HCT116 (cell line): Measurements from ENCODE around the gene ZNF473. TPM values are rescaled to one million over a fixed set of nuclear protein-coding genes. Genes with fewer than 3 reads are reported as not detected.

Experiments
- ATAC-seq: fragments of 200-7000 bp; cut with Tn5 transposase; 2 replicates; pipeline ENCODE4 v1.9.1; 2020; ENCODE audit warnings: mild to moderate bottlenecking, moderate library complexity
- BruUV-seq: library from RNA; stranded (reverse); fragments of 400-500 nt; replicated peaks from 2 replicates; lab custom pipeline; 2021; lab: Mats Ljungman, UMichigan
- CTCF ChIA-PET: fragments of 300-600 bp; sonication (Branson Sonifier 250); formaldehyde crosslinking; loops from one replicate; lab custom pipeline; 2021; ENCODE audit warnings: antibody characterized with exemption; lab: Charles Lee
- POLR2A ChIA-PET: fragments of 300-600, 350-600 bp; sonication (Branson Sonifier 250); formaldehyde crosslinking; loops from one replicate; lab custom pipeline; 2021; ENCODE audit warnings: antibody characterized with exemption; lab: Charles Lee
- RAD21 ChIA-PET, 2 experiments: fragments of 300-600 bp; sonication (Branson Sonifier 250); formaldehyde crosslinking; loops; one replicate each; lab custom pipeline; 2023; ENCODE audit warnings: low total read pairs in 2 of 2; ENCODE audit not compliant: uncharacterized antibody in 2 of 2, unreplicated experiment in 2 of 2, low non-redundant PET in 1 of 2; lab: Charles Lee
- DNase-seq: peaks from one replicate; pipeline ENCODE4 v3.0.0-alpha.2; 2010; ENCODE audit warnings: low read depth, low spot score
- H2AFZ ChIP-seq: fragments of 200-600 bp; shearing (Covaris generic), sonication (generic); 2 replicates; pipeline ENCODE4 v1.6.1; 2017; ENCODE audit warnings: low read depth, mixed run types, mixed read lengths, antibody characterized with exemption, low read length; ENCODE audit not compliant: poor library complexity, severe bottlenecking
- H3K27ac ChIP-seq: 2 replicates; pipeline ENCODE4 v1.5.1; 2012; ENCODE audit warnings: low read depth, low read length
- H3K27me3 ChIP-seq: fragments of 200-600 bp; sonication (generic); 2 replicates; pipeline ENCODE4 v1.6.1; 2016; ENCODE audit warnings: mixed run types, low read length, mixed read lengths; ENCODE audit not compliant: insufficient read depth
- H3K36me3 ChIP-seq, 2 experiments: fragments of 200-500 bp in 1 of 2; fragments of 200-600 bp in 1 of 2; sonication (Bioruptor generic) in 1 of 2; sonication (generic) in 1 of 2; 2 replicates each; pipeline versions ENCODE4 v1.5.1 to v1.6.1; 2014 to 2016; ENCODE audit warnings: low read length in 2 of 2, inconsistent platforms in 1 of 2, mixed read lengths in 1 of 2, mixed run types in 1 of 2; ENCODE audit not compliant: insufficient read depth in 2 of 2, control insufficient read depth in 1 of 2
- H3K4me1 ChIP-seq, 2 experiments: fragments of 200-600 bp in 1 of 2; sonication (generic) in 1 of 2; 2 replicates each; pipeline versions ENCODE4 v1.5.1 to v1.6.1; 2012 to 2017; ENCODE audit warnings: low read length in 2 of 2, inconsistent platforms in 1 of 2, mild to moderate bottlenecking in 1 of 2, mixed read lengths in 1 of 2, mixed run types in 1 of 2, moderate library complexity in 1 of 2; ENCODE audit not compliant: insufficient read depth in 2 of 2, control insufficient read depth in 1 of 2
- H3K4me2 ChIP-seq: fragments of 200-600 bp; sonication (generic); 2 replicates; pipeline ENCODE4 v1.6.1; 2017; ENCODE audit warnings: mixed run types, low read length, mixed read lengths
- H3K4me3 ChIP-seq, 2 experiments: fragments of 200-600 bp in 1 of 2; sonication (generic) in 1 of 2; replicated peaks in 1 of 2; 2 replicates each; pipeline ENCODE4 v1.5.1; 2011 to 2016; ENCODE audit warnings: low read length in 2 of 2, control low read depth in 1 of 2, low read depth in 1 of 2, mild to moderate bottlenecking in 1 of 2, mixed read lengths in 1 of 2, mixed run types in 1 of 2
- H3K79me2 ChIP-seq: fragments of 200-600 bp; sonication (generic); 2 replicates; pipeline ENCODE4 v1.6.1; 2017; ENCODE audit warnings: mild to moderate bottlenecking, mixed run types, low read length, moderate library complexity, mixed read lengths; ENCODE audit not compliant: insufficient read depth
- H3K9ac ChIP-seq: fragments of 200-600 bp; sonication (generic); 2 replicates; pipeline ENCODE4 v1.6.1; 2016; ENCODE audit warnings: low read length, mixed read lengths
- H3K9me2 ChIP-seq: fragments of 200-600 bp; sonication (generic), shearing (Covaris generic); 2 replicates; pipeline ENCODE4 v1.6.1; 2017; ENCODE audit warnings: mixed run types, mild to moderate bottlenecking, moderate library complexity; ENCODE audit not compliant: insufficient read depth
- H3K9me3 ChIP-seq, 2 experiments: fragments of 200-500 bp in 1 of 2; fragments of 200-600 bp in 1 of 2; sonication (Bioruptor generic) in 1 of 2; sonication (generic) in 1 of 2; 2 replicates each; pipeline ENCODE4 v1.6.1; 2014 to 2017; ENCODE audit warnings: low read length in 2 of 2, mixed read lengths in 2 of 2, inconsistent platforms in 1 of 2, low read depth in 1 of 2, mild to moderate bottlenecking in 1 of 2, mixed run types in 1 of 2, moderate library complexity in 1 of 2; ENCODE audit not compliant: control insufficient read depth in 1 of 2, insufficient read depth in 1 of 2
- H4K20me1 ChIP-seq: fragments of 200-600 bp; sonication (generic), shearing (Covaris generic); 2 replicates; pipeline ENCODE4 v1.6.1; 2017; ENCODE audit warnings: mixed run types, mild to moderate bottlenecking, moderate library complexity; ENCODE audit not compliant: insufficient read depth
- CEBPB ChIP-seq: IDR thresholded peaks from 2 replicates; pipeline ENCODE4 v1.6.1; 2012; ENCODE audit warnings: low read depth
- CTCF ChIP-seq, 3 experiments: fragments of 200-600 bp in 1 of 3; sonication (generic) in 1 of 3; IDR thresholded peaks in 2 of 3; conservative IDR thresholded peaks in 1 of 3; 2 replicates each; pipeline ENCODE4 v1.5.1; 2012 to 2017; ENCODE audit warnings: low read depth in 2 of 3, low read length in 2 of 3, antibody characterized with exemption in 1 of 3, borderline replicate concordance in 1 of 3, control low read depth in 1 of 3, mild to moderate bottlenecking in 1 of 3, mixed read lengths in 1 of 3, mixed run types in 1 of 3, moderate library complexity in 1 of 3; ENCODE audit not compliant: insufficient read depth in 1 of 3
- EGR1 ChIP-seq: IDR thresholded peaks from 2 replicates; pipeline ENCODE4 v1.6.1; 2012; ENCODE audit warnings: low read depth
- EZH2 ChIP-seq: fragments of 200-600 bp; sonication (generic); IDR thresholded peaks from 2 replicates; pipeline ENCODE4 v1.6.1; 2017; ENCODE audit warnings: antibody characterized with exemption, mixed run types
- MAX ChIP-seq: IDR thresholded peaks from 2 replicates; pipeline ENCODE4 v1.6.1; 2012
- POLR2AphosphoS5 ChIP-seq: IDR thresholded peaks from 2 replicates; pipeline ENCODE4 v1.6.1; 2011; ENCODE audit warnings: mild to moderate bottlenecking, low read depth, low read length, moderate library complexity
- RAD21 ChIP-seq: IDR thresholded peaks from 2 replicates; pipeline ENCODE4 v1.6.1; 2012; ENCODE audit warnings: low read depth, mild to moderate bottlenecking
- SRF ChIP-seq: IDR thresholded peaks from 2 replicates; pipeline ENCODE4 v1.6.1; 2012; ENCODE audit warnings: low read depth
- YY1 ChIP-seq: IDR thresholded peaks from 2 replicates; pipeline ENCODE4 v1.6.1; 2011; ENCODE audit warnings: low read length, low read depth, moderate library complexity, mild to moderate bottlenecking; ENCODE audit not compliant: insufficient replicate concordance; ENCODE audit errors: extremely low read depth
- ZFX ChIP-seq: fragments of 450-650 bp; IDR thresholded peaks from 2 replicates; pipeline ENCODE4 v1.6.1; 2017
- intact Hi-C: fragments of 100-400 bp; cut with micrococcal nuclease; formaldehyde crosslinking; loops from 2 replicates; pipeline ENCODE4 v1.10.0; 2022
- total RNA-seq: library from RNA; stranded (reverse); gene quantifications from one replicate; pipeline ENCODE4 v1.2.1, GENCODE V29; 2021; ENCODE audit not compliant: unreplicated experiment
- TF ChIP-seq, protein P1 (sequence below): IDR thresholded peaks from 2 replicates; pipeline ENCODE4 v1.6.1; 2012

Gene ZNF473
- total RNA-seq, 1 experiment from 2014 or later: 19.8 TPM

- H3K4me2 ChIP-seq: no peak overlapping the region
- no peaks in the 10 kb centered on the region for H3K79me2 ChIP-seq
- no peaks in the 10 kb centered on the region for H3K9me2 ChIP-seq
- H3K4me3 ChIP-seq: no peak overlapping the region
- H3K36me3 ChIP-seq: no peaks in the 10 kb centered on the region
- H3K27me3 ChIP-seq: no peaks in the 10 kb centered on the region
- ATAC-seq: no peak
- ChIA-PET RAD21 (no interaction called here), POLR2A (no interaction called here), CTCF (no interaction called here)
- peaks cover 24 to 25% of the 10 kb centered on the region in 2 experiments; a peak in 2 of 4 replicates for H3K9me3 ChIP-seq
- H2AFZ ChIP-seq: no peak overlapping the region
- TF ChIP-seq RAD21 (no peak), MAX (no peak), EZH2 (no peak), SRF (no peak), CTCF (IDR thresholded peaks at IDR 0.05 in 2 of 3, conservative IDR thresholded peaks at IDR 0.05 in 1 of 3; ENCODE audit: borderline replicate concordance in 1 of 3, insufficient read depth in 1 of 3, low read depth in 2 of 3, low read length in 2 of 3) (no peak), CEBPB (no peak), YY1 (no peak), POLR2AphosphoS5 (no peak), ZFX (no peak), EGR1 (no peak)
- TF ChIP-seq, protein P1, sequence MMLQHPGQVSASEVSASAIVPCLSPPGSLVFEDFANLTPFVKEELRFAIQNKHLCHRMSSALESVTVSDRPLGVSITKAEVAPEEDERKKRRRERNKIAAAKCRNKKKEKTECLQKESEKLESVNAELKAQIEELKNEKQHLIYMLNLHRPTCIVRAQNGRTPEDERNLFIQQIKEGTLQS: no peak
- BruUV-seq: no TSS peak
- H3K9ac ChIP-seq: no peak overlapping the region
- no peak overlapping the region for H3K27ac ChIP-seq
- no peak for DNase-seq
- H4K20me1 ChIP-seq: no peaks in the 10 kb centered on the region
- intact Hi-C loops: no loop called here
- no peaks in the 10 kb centered on the region for H3K4me1 ChIP-seq
Observed at GRCh38 chr19:50058425-50058824, 32.6 kb downstream of the ZNF473 start.
